HepG2 (cell line): Measurements from ENCODE around the gene KIF25. TPM values are rescaled to one million over a fixed set of nuclear protein-coding genes. Genes with fewer than 3 reads are reported as not detected.

Source experiments
- HCFC1 ChIP-seq: fragments of 150-350 bp; IDR thresholded peaks from 2 replicates; pipeline ENCODE4 v1.6.1; 2014; ENCODE audit warnings: low read depth, low read length
- HOXA5 ChIP-seq: sonication (generic); formaldehyde crosslinking; IDR thresholded peaks from 2 replicates; pipeline ENCODE4 v1.4.0; 2020; ENCODE audit warnings: missing genetic modification reagents
- NCOA5 ChIP-seq: sonication (generic); formaldehyde crosslinking; IDR thresholded peaks from 2 replicates; pipeline ENCODE4 v1.4.0; 2020; ENCODE audit warnings: missing genetic modification reagents
- NFE2L1 ChIP-seq: sonication (generic); formaldehyde crosslinking; IDR thresholded peaks from 2 replicates; pipeline ENCODE4 v1.4.0; 2020; ENCODE audit warnings: missing genetic modification reagents, mild to moderate bottlenecking, borderline replicate concordance
- THAP11 ChIP-seq: IDR thresholded peaks from 2 replicates; pipeline ENCODE4 v1.6.1; 2016; ENCODE audit warnings: missing biosample characterization, missing genetic modification reagents
- ZBTB8A ChIP-seq: sonication (generic); formaldehyde crosslinking; IDR thresholded peaks from 2 replicates; pipeline ENCODE4 v1.4.0; 2020; ENCODE audit warnings: mild to moderate bottlenecking, low read depth, missing genetic modification reagents, borderline replicate concordance
- ZNF430 ChIP-seq: sonication (generic); formaldehyde crosslinking; IDR thresholded peaks from 2 replicates; pipeline ENCODE4 v1.9.0; 2021; ENCODE audit warnings: mild to moderate bottlenecking, missing genetic modification reagents
- ZNF577 ChIP-seq: sonication (generic); formaldehyde crosslinking; IDR thresholded peaks from 2 replicates; pipeline ENCODE4 v1.4.0; 2020; ENCODE audit warnings: mild to moderate bottlenecking, low read depth, missing genetic modification reagents, borderline replicate concordance
- polyA plus RNA-seq, 8 experiments: library from polyadenylated mRNA; depleted of rRNA in 3 of 8; stranded (reverse) in 7 of 8; unstranded in 1 of 8; fragments of >200 nt; fragmentation: Illumina TruSeq in 4 of 8; extraction: Trizol in 4 of 8; gene quantifications; 2 replicates each; pipeline versions ENCODE4 v1.2.1 to v1.2.3, GENCODE V29; 2011 to 2016; ENCODE audit warnings: low read depth in 4 of 8, missing spikeins in 1 of 8, mixed read lengths in 1 of 8; ENCODE audit not compliant: insufficient read depth in 1 of 8
- total RNA-seq, 5 experiments: library from RNA; depleted of rRNA; stranded (reverse); fragments of >200 nt; fragmentation: Illumina TruSeq; extraction: Trizol; gene quantifications; 2 replicates each; pipeline ENCODE4 v1.2.3, GENCODE V29; 2016; ENCODE audit warnings: low read depth in 1 of 5
- TF ChIP-seq, protein P1 (sequence below): sonication (generic); formaldehyde crosslinking; IDR thresholded peaks from 2 replicates; pipeline ENCODE4 v1.5.1; 2020; ENCODE audit warnings: mild to moderate bottlenecking, missing genetic modification reagents, moderate library complexity
- TF ChIP-seq, protein P2 (sequence below): sonication (generic); formaldehyde crosslinking; IDR thresholded peaks from 2 replicates; pipeline ENCODE4 v1.5.0; 2020; ENCODE audit warnings: missing genetic modification reagents
- TF ChIP-seq, protein P3 (sequence below): sonication (generic); formaldehyde crosslinking; IDR thresholded peaks from 2 replicates; pipeline ENCODE4 v1.4.0; 2020; ENCODE audit warnings: missing genetic modification reagents
- TF ChIP-seq, protein P4 (sequence below): sonication (generic); formaldehyde crosslinking; IDR thresholded peaks from 2 replicates; pipeline ENCODE4 v1.8.1; 2023; ENCODE audit warnings: mild to moderate bottlenecking, missing genetic modification reagents
- TF ChIP-seq, protein P5 (sequence below): sonication (generic); formaldehyde crosslinking; IDR thresholded peaks from 2 replicates; pipeline ENCODE4 v1.4.0; 2020; ENCODE audit warnings: missing genetic modification reagents
- TF ChIP-seq, protein P6 (sequence below): sonication (generic); formaldehyde crosslinking; IDR thresholded peaks from 2 replicates; pipeline ENCODE4 v1.5.0; 2020; ENCODE audit warnings: mild to moderate bottlenecking, missing genetic modification reagents

Gene KIF25
- total and polyA plus RNA-seq, 2 of the 13 experiments (the other 11 are each of a cell fraction or from before 2014, with no cell fraction given), result not detected

DNA sequence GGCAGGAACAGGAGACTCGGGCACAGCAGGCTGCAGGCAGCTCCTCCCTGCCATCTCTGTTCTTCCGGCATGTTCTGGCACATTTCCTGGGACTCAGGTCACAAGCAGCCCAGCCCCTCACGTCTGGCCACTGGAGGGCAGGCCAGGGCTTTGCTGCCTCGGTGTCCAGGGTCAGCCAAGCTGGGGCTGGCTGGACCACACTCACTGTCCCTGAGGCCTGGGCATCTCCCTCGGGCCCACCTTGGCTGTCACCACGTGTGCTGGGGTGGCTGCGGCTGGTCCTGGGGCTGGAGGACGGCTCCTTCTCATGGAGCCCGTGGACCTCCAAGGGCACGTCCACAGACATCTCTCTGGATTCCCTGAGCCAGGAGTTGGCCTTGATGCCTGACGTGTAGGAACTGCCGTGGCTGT lies 63.1 kb downstream of the KIF25 start (continued):
- TF ChIP-seq, protein P1, sequence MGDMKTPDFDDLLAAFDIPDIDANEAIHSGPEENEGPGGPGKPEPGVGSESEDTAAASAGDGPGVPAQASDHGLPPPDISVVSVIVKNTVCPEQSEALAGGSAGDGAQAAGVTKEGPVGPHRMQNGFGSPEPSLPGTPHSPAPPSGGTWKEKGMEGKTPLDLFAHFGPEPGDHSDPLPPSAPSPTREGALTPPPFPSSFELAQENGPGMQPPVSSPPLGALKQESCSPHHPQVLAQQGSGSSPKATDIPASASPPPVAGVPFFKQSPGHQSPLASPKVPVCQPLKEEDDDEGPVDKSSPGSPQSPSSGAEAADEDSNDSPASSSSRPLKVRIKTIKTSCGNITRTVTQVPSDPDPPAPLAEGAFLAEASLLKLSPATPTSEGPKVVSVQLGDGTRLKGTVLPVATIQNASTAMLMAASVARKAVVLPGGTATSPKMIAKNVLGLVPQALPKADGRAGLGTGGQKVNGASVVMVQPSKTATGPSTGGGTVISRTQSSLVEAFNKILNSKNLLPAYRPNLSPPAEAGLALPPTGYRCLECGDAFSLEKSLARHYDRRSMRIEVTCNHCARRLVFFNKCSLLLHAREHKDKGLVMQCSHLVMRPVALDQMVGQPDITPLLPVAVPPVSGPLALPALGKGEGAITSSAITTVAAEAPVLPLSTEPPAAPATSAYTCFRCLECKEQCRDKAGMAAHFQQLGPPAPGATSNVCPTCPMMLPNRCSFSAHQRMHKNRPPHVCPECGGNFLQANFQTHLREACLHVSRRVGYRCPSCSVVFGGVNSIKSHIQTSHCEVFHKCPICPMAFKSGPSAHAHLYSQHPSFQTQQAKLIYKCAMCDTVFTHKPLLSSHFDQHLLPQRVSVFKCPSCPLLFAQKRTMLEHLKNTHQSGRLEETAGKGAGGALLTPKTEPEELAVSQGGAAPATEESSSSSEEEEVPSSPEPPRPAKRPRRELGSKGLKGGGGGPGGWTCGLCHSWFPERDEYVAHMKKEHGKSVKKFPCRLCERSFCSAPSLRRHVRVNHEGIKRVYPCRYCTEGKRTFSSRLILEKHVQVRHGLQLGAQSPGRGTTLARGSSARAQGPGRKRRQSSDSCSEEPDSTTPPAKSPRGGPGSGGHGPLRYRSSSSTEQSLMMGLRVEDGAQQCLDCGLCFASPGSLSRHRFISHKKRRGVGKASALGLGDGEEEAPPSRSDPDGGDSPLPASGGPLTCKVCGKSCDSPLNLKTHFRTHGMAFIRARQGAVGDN (CRISPR knock-in tag), result peak; percentile 78
- TF ChIP-seq ZBTB8A (CRISPR knock-in tag) (no peak), NFE2L1 (CRISPR knock-in tag) (no peak), ZNF430 (CRISPR knock-in tag) (no peak), ZNF577 (no peak), THAP11 (CRISPR knock-in tag) (no peak), HOXA5 (CRISPR knock-in tag) (no peak), HCFC1 (no peak), NCOA5 (CRISPR knock-in tag) (no peak)
- TF ChIP-seq, protein P2, sequence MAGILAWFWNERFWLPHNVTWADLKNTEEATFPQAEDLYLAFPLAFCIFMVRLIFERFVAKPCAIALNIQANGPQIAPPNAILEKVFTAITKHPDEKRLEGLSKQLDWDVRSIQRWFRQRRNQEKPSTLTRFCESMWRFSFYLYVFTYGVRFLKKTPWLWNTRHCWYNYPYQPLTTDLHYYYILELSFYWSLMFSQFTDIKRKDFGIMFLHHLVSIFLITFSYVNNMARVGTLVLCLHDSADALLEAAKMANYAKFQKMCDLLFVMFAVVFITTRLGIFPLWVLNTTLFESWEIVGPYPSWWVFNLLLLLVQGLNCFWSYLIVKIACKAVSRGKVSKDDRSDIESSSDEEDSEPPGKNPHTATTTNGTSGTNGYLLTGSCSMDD (CRISPR knock-in tag), result no peak
- TF ChIP-seq, protein P3, sequence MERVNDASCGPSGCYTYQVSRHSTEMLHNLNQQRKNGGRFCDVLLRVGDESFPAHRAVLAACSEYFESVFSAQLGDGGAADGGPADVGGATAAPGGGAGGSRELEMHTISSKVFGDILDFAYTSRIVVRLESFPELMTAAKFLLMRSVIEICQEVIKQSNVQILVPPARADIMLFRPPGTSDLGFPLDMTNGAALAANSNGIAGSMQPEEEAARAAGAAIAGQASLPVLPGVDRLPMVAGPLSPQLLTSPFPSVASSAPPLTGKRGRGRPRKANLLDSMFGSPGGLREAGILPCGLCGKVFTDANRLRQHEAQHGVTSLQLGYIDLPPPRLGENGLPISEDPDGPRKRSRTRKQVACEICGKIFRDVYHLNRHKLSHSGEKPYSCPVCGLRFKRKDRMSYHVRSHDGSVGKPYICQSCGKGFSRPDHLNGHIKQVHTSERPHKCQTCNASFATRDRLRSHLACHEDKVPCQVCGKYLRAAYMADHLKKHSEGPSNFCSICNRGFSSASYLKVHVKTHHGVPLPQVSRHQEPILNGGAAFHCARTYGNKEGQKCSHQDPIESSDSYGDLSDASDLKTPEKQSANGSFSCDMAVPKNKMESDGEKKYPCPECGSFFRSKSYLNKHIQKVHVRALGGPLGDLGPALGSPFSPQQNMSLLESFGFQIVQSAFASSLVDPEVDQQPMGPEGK (CRISPR knock-in tag), result 0 out of 2 replicates have a peak, but pooled peaks have one; percentile 47
- TF ChIP-seq, protein P4, sequence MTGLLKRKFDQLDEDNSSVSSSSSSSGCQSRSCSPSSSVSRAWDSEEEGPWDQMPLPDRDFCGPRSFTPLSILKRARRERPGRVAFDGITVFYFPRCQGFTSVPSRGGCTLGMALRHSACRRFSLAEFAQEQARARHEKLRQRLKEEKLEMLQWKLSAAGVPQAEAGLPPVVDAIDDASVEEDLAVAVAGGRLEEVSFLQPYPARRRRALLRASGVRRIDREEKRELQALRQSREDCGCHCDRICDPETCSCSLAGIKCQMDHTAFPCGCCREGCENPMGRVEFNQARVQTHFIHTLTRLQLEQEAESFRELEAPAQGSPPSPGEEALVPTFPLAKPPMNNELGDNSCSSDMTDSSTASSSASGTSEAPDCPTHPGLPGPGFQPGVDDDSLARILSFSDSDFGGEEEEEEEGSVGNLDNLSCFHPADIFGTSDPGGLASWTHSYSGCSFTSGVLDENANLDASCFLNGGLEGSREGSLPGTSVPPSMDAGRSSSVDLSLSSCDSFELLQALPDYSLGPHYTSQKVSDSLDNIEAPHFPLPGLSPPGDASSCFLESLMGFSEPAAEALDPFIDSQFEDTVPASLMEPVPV (CRISPR knock-in tag), result no peak
- TF ChIP-seq, protein P5, sequence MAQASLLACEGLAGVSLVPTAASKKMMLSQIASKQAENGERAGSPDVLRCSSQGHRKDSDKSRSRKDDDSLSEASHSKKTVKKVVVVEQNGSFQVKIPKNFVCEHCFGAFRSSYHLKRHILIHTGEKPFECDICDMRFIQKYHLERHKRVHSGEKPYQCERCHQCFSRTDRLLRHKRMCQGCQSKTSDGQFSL, result no peak
- TF ChIP-seq, protein P6, sequence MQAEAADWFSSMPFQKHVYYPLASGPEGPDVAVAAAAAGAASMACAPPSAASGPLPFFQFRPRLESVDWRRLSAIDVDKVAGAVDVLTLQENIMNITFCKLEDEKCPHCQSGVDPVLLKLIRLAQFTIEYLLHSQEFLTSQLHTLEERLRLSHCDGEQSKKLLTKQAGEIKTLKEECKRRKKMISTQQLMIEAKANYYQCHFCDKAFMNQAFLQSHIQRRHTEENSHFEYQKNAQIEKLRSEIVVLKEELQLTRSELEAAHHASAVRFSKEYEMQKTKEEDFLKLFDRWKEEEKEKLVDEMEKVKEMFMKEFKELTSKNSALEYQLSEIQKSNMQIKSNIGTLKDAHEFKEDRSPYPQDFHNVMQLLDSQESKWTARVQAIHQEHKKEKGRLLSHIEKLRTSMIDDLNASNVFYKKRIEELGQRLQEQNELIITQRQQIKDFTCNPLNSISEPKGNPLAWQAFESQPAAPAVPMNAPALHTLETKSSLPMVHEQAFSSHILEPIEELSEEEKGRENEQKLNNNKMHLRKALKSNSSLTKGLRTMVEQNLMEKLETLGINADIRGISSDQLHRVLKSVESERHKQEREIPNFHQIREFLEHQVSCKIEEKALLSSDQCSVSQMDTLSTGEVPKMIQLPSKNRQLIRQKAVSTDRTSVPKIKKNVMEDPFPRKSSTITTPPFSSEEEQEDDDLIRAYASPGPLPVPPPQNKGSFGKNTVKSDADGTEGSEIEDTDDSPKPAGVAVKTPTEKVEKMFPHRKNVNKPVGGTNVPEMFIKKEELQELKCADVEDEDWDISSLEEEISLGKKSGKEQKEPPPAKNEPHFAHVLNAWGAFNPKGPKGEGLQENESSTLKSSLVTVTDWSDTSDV, result no peak
